Duodenal mucosa (tissue), 2 donors: ENCODE data around the gene AHSA1.

Experiments
- H3K27ac ChIP-seq: one replicate; pipeline ENCODE4 v1.7.0; 2013; ENCODE audit warnings: low read depth, low read length
- H3K27me3 ChIP-seq, 2 donors: one replicate each; pipeline ENCODE4 v1.7.0; 2013; ENCODE audit warnings: low read length in 2 of 2, control low read depth in 1 of 2; ENCODE audit not compliant: insufficient read depth in 2 of 2, control insufficient read depth in 1 of 2
- H3K36me3 ChIP-seq, 2 donors: one replicate each; pipeline ENCODE4 v1.7.0; 2013; ENCODE audit warnings: low read length in 2 of 2, control low read depth in 1 of 2; ENCODE audit not compliant: insufficient read depth in 2 of 2, control insufficient read depth in 1 of 2
- H3K4me1 ChIP-seq, 2 donors: one replicate each; pipeline ENCODE4 v1.7.0; 2013; ENCODE audit warnings: low read length in 2 of 2, control low read depth in 1 of 2; ENCODE audit not compliant: insufficient read depth in 2 of 2, control insufficient read depth in 1 of 2
- H3K4me3 ChIP-seq, 2 donors: one replicate each; pipeline ENCODE4 v1.7.0; 2013; ENCODE audit warnings: low read length in 2 of 2, low read depth in 1 of 2
- H3K9ac ChIP-seq, 2 donors: one replicate each; pipeline ENCODE4 v1.7.0; 2013; ENCODE audit warnings: low read length in 2 of 2, low read depth in 1 of 2
- H3K9me3 ChIP-seq, 2 donors: one replicate each; pipeline ENCODE4 v1.7.0; 2013; ENCODE audit warnings: low read length in 2 of 2, control low read depth in 1 of 2; ENCODE audit not compliant: control insufficient read depth in 1 of 2

Gene AHSA1

DNA sequence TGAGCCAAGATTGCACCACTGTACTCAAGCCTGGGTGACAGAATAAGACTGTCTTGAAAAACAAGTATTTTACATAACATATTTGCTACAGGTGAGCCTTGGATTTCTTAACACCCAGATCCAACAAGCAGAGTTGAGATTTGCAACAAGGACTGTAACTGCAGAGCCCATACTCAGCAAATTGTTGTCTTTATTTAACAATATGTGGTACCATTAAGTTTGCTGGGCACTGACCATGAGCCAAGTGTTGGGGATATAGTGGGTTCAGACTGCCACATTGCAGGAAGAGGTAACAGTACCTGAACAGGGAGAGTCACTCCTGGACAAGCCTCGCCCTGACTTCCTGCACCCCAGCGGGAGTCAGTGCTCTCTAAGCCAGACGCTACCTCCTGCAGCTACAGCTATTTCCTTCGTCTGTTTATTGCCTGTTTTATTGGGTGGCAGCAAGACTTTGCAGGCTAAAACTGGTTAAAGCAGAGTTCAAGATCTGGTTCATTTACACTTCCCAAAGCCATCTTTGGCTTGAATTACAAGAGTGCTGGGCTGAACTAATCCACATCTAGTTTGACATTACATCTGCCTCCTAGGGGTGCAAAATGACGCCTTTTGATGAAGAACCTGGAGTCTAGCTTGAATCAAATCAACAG is 12.5 kb downstream of the AHSA1 start:
- Histone ChIP-seq H3K9ac (no peak overlapping the region), H3K9me3 (no peaks in the 10 kb centered on the region), H3K27ac (no peak overlapping the region), H3K27me3 (no peaks in the 10 kb centered on the region), H3K36me3 (peaks cover 17 to 43% of the 10 kb centered on the region in 2 donors), H3K4me1 (no peaks in the 10 kb centered on the region), H3K4me3 (no peak overlapping the region)

- Histone ChIP-seq H3K36me3 (peaks cover 7 to 8% of the 10 kb centered on the region in 2 donors), H3K9ac (no peak overlapping the region), H3K4me1 (no peaks in the 10 kb centered on the region), H3K27me3 (no peaks in the 10 kb centered on the region), H3K9me3 (no peaks in the 10 kb centered on the region), H3K4me3 (no peak overlapping the region), H3K27ac (no peak overlapping the region)
Observed at GRCh38 chr14:77473921-77474320, 16.0 kb downstream of the AHSA1 start.

- H3K27ac ChIP-seq = no peak overlapping the region
- H3K36me3 ChIP-seq = peaks cover under 1 to 1% of the 10 kb centered on the region in 2 donors
- H3K27me3 ChIP-seq = no peaks in the 10 kb centered on the region
- H3K4me3 ChIP-seq = no peak overlapping the region
- no peak overlapping the region for H3K9ac ChIP-seq
- H3K4me1 ChIP-seq = no peaks in the 10 kb centered on the region
- H3K9me3 ChIP-seq = no peaks in the 10 kb centered on the region
Observed at GRCh38 chr14:77474479-77475177, 16.7 kb downstream of the AHSA1 start.

DNA sequence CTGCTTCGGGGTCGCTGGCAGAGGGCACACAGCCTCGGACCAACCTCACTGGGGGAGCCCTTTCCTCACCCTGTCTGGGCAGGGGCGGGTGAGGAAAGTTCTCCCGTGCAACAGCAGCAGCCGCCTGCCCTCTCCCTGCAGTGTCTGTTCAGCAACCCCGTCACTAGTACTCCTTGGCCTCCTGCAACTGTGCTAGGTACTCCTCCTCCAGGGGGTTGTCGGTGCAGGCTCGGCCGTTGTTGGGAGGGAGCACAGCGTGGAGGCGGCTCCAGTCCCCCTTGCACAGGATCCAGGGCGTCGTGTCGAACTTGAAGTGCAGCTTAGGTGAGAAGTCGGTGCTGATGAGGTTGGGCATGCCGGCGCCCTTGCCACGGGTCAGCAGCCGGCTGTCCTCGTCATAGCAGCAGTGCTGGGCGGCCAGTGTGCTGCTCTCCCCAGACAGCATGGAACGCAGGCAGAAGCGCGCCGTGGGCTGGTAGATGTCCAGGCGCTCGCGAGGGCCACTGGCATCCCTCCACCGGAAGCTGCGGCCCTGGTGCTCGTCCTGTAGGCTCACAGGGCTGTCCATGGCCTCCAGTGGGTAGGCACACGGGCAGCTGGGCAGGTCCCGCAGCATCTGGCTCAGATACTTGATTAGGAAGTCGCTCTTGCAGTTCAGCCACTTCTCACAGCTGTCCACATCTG is 17.7 kb downstream of the AHSA1 start:
- H3K9ac ChIP-seq = no peak overlapping the region
- H3K4me3 ChIP-seq = no peak overlapping the region
- no peaks in the 10 kb centered on the region for H3K4me1 ChIP-seq
- H3K27me3 ChIP-seq = no peaks in the 10 kb centered on the region
- no peaks in the 10 kb centered on the region for H3K9me3 ChIP-seq
- H3K36me3 ChIP-seq = no peaks in the 10 kb centered on the region
- no peak overlapping the region for H3K27ac ChIP-seq

- Histone ChIP-seq H3K9ac (no peak overlapping the region), H3K27me3 (no peaks in the 10 kb centered on the region), H3K4me3 (no peak overlapping the region), H3K9me3 (no peaks in the 10 kb centered on the region), H3K36me3 (no peaks in the 10 kb centered on the region), H3K4me1 (no peaks in the 10 kb centered on the region), H3K27ac (no peak overlapping the region)
Observed at GRCh38 chr14:77478029-77478428, 20.1 kb downstream of the AHSA1 start.

- H3K27me3 ChIP-seq = no peaks in the 10 kb centered on the region
- H3K27ac ChIP-seq = no peak overlapping the region
- H3K9me3 ChIP-seq = no peaks in the 10 kb centered on the region
- H3K36me3 ChIP-seq = no peaks in the 10 kb centered on the region
- H3K4me1 ChIP-seq = no peaks in the 10 kb centered on the region
- no peak overlapping the region for H3K9ac ChIP-seq
- no peak overlapping the region for H3K4me3 ChIP-seq
Observed at GRCh38 chr14:77478796-77479195, 20.9 kb downstream of the AHSA1 start.

DNA sequence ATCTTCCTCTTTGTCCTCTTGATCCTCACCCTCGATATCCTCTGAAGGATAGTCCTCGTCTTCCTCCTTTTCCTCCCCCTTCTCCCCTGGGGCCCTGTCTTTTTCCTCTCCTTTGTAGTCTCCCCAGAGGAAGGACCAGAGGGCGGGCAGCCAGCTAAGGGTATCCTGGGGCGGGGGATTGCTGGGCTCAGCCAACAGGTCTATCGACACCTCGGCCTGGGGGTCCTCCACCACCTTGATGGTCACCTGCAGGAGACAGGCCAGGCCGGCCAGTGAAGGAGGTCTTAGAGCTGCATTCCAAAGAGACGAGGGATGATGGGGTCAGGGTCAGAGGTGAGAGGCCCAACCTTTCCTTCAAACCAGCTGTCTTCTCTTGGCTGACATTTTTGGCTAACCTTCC is 24.5 kb downstream of the AHSA1 start:
- no peaks in the 10 kb centered on the region for H3K27me3 ChIP-seq
- H3K4me1 ChIP-seq = no peaks in the 10 kb centered on the region
- no peaks in the 10 kb centered on the region for H3K9me3 ChIP-seq
- H3K27ac ChIP-seq = no peak overlapping the region
- no peaks in the 10 kb centered on the region for H3K36me3 ChIP-seq
- no peak overlapping the region for H3K9ac ChIP-seq
- no peak overlapping the region for H3K4me3 ChIP-seq

DNA sequence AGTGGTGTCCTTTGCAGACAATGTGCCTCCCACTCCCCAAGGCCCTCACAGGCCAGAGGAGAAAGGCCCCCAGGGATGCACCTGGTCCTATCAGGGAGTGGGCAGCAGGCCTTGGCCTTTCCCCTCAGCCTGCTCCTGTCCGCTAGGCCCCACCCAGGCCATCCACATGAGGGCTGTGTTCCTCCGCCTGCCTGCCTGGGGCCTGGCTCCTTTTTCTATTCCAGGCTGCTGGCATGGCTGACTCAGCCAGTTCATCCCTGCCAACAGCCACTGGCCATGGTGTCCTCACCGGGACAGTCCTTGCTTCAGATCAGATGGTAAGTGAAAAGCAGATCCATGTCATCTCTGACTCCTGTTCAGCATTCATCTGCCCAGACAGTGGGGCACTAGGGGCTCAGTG is 27.4 kb downstream of the AHSA1 start:
- no peak overlapping the region for H3K27ac ChIP-seq
- no peaks in the 10 kb centered on the region for H3K27me3 ChIP-seq
- no peaks in the 10 kb centered on the region for H3K9me3 ChIP-seq
- H3K9ac ChIP-seq = no peak overlapping the region
- no peaks in the 10 kb centered on the region for H3K4me1 ChIP-seq
- no peak overlapping the region for H3K4me3 ChIP-seq
- no peaks in the 10 kb centered on the region for H3K36me3 ChIP-seq

GRCh38 chr14:77485901-77486678 is 28.2 kb downstream of the AHSA1 start:
- no peaks in the 10 kb centered on the region for H3K9me3 ChIP-seq
- H3K4me1 ChIP-seq = no peaks in the 10 kb centered on the region
- no peaks in the 10 kb centered on the region for H3K27me3 ChIP-seq
- H3K27ac ChIP-seq = no peak overlapping the region
- no peak overlapping the region for H3K9ac ChIP-seq
- no peaks in the 10 kb centered on the region for H3K36me3 ChIP-seq
- no peak overlapping the region for H3K4me3 ChIP-seq

GRCh38 chr14:77488558-77488957 is 30.7 kb downstream of the AHSA1 start:
- H3K27me3 ChIP-seq = no peaks in the 10 kb centered on the region
- no peaks in the 10 kb centered on the region for H3K9me3 ChIP-seq
- H3K4me3 ChIP-seq = no peak overlapping the region
- no peak overlapping the region for H3K27ac ChIP-seq
- H3K36me3 ChIP-seq = no peaks in the 10 kb centered on the region
- H3K9ac ChIP-seq = no peak overlapping the region
- no peaks in the 10 kb centered on the region for H3K4me1 ChIP-seq
